GM19240 (cell line): ENCODE measurements around the gene GPC3.
"Not testable (repeated sequence)": the region's sequence is repeated elsewhere in the genome, so short reads cannot be mapped to it uniquely, and the experiment has no call there.

Experiments
- DNase-seq: peaks from one replicate; pipeline ENCODE4 v3.0.0; 2011; ENCODE audit warnings: low spot score; ENCODE audit not compliant: insufficient read length

GPC3 gene

DNA sequence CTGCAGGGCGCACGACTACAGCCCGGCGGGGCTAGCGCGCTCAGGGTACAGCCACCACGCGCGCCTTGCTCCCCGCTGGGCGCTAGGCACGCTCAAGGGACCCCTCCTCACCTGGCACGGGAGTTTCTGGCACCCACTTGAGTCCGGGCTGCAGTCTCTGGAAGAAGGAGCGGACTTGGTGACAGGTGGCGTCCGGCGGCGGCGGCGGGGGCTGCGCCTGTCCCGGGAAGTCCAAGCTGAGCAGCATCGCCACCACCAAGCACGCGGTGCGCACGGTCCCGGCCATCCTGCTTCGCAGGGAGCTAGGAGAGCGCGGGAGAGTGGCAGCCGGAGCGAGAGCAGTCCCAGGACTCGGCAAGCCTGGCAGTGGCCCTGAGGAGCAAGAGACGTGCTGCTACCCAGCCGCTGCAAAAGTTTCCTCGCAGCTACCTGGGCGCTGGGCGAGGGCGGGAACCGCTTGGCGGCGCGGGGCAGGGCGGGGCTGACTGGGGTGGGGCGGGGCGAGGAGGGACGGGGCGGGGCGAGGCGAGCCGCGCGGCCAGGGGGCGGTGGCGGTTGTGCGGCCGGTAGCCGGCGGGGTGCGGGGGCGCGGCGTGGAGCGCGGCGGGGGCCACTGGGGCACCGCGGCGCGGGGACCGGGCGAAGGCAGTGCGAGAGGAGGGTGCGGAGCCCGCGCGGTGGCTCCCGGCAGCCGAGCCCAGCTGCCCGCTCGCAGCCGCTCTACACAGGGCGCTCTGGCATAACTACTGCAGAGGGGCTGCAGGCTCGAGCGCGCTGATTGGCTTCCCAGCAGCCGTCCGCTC is at the start of gene GPC3:
Gene GPC3 (minus strand): TSS at position 431 of the 803 bp plus-strand sequence.
- no peak for DNase-seq

- DNase-seq = no peak
Measured at GRCh38 chrX:134032441-134032840, 47.0 kb upstream of the GPC3 start.

GRCh38 chrX:134026565-134027311 is 41.3 kb upstream of the GPC3 start:
- no peak for DNase-seq

- DNase-seq = no peak
Measured at GRCh38 chrX:134025986-134026545, 40.7 kb upstream of the GPC3 start.

GRCh38 chrX:134024686-134025377 is 39.4 kb upstream of the GPC3 start:
- no peak for DNase-seq

DNA sequence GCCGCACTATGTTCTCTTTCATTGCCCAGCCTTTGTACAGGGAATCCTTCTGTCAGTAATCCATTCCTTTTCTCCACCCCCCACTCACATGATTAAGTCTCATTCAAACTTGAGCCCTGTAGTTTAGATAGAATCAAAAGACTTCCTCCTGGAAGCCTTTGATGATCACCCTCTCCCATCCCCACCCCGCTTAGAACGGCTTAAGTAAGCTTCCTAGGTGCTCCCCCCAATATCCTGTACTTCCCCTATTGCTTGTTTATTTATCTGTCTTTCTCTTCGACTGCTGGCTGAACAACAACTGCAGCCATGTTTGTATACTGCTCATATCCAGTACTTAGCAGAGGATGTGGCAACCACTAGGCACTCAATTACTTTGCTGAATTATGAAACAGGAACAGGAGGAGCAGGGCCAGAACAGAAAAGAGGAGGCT is 38.5 kb upstream of the GPC3 start:
- DNase-seq = no peak

DNA sequence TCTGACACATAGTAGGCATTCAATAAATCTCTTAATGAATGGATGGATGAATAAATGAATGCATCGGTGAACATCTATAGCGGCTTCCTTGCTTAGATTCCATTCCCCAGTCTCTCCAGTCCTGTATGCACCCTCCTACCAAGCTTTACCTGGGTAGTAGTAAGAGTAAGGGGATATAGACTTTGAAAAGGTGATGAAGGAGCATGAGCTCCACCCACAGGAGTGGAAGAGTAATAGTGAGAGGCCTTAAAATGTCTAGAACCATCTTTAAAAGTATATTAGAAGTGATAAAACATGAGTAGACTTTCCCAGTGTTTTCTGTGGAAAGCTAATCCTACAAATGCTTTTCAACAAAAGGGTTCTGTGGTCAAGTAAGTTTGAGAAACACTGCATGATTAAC is 35.5 kb upstream of the GPC3 start:
- no peak for DNase-seq

DNA sequence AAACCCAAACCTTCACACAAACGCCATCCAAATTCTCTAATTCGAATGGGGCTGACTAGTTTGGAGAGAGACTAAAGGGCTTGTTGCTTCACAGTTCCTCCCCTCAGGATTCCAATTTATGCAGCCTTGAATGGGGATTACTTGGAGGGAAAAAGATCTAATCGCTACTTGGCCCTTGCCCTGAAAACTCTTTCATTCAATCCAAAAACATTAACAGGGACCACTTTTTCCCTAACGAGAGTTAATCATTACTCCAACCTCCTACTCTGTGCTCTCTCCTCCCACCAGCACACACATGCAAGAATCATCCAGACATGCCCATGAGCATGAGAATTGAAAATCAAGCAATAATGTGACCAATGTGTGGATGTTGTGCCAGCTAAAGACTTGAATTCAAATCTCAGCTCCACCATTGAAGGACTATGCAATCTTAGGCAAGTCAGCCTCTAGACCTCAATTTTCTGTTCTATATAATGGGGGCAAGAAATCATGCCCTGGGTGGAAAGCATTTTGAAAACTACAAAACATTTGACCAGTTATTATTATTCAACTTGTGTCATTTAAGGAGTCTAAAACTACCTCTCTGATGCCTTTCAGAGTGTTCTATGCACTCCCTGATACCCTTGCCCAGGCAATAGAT is 34.3 kb upstream of the GPC3 start:
- DNase-seq = no peak

GRCh38 chrX:134016309-134016708 is 30.9 kb upstream of the GPC3 start:
- DNase-seq = not testable (repeated sequence)

GRCh38 chrX:134015510-134015909 is 30.1 kb upstream of the GPC3 start:
- not testable (repeated sequence) for DNase-seq

DNA sequence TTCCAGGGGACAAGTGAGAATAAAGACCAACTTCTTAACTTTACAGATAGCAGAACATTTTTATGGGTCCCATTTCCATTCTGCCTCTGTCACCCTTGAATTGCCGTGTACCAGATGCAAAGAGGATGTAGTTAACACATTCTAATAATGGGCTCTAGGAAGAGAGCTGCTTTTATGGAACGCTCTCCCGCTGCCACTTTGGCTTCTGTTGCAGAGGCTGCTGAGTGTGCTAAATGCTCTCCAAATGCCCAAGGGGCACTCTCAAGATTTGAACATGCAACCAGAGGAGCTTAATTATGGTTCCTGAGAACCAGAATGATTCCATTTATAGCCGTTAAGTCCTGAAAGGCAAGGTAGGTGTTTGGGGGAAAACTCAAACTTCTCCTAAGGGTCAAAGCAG is 28.1 kb upstream of the GPC3 start:
- DNase-seq = no peak

DNA sequence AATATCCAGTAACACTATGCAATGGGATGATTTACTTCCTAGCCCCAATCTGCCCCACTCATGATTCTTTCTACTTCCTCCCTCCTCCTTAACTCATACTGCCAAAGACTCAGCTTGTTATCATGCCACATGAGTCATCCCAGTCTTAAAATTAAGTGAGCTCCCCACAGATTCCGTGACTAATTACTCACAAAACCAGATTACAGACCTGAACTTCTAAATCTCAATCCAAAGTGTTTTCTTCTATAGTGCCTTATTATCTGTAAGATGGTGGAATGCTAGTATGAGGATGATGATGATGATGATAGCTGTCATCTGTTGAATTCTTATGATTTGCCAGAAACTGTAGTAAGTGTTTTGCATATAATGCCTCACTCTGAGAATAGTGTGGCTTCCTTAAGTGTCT is 27.7 kb upstream of the GPC3 start:
- DNase-seq = no peak

DNA sequence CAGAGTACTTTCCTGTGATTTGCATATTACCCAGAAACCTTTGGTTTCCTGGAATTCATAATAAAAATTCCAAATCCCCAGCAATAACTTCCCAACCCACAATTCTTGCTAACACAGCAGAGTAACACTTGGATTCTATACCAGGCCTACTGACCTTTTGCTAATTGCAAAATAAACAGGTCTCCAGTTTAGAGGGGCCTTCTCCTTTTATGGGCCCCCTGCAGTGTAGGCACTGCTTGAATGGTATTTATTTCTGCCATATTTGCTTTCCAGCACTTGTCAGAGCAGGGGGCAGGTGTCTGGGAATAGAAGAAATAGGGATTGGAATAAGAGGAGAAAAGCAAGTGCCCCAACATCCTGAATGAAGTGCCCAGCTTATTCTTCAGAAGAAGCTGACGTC is 25.3 kb upstream of the GPC3 start:
- no peak for DNase-seq

- DNase-seq = no peak
Measured at GRCh38 chrX:134007716-134008115, 22.3 kb upstream of the GPC3 start.

DNA sequence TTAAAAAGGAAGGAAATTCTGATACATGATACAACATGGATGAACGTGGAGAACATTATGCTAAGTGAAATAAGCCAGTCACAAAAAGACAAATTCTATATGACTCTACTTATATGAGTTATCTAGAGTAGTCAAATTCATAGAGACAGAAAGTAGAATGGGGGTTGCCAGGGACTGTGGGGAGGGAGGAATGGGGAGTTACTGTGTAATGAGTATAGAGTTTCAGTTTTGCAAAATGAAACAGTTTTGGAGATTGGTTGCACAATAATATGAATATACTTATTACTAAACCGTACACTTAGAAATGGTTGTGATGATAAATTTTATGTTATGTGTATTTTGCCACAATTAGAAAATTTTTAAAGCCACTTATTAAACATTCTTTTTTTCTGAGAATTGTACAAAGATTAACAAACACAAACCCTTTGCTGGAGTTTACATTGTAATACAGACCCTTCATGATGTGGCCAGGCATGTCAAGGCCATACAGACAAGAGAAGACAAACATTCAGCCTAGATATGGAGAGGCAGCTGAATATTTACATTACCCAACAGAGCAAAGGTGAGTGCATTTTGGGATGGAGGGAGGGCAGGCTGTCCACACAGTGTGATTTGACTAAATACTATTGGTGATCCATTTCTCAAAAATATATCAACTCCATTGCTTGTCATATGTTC is 21.2 kb upstream of the GPC3 start:
- DNase-seq = no peak

DNA sequence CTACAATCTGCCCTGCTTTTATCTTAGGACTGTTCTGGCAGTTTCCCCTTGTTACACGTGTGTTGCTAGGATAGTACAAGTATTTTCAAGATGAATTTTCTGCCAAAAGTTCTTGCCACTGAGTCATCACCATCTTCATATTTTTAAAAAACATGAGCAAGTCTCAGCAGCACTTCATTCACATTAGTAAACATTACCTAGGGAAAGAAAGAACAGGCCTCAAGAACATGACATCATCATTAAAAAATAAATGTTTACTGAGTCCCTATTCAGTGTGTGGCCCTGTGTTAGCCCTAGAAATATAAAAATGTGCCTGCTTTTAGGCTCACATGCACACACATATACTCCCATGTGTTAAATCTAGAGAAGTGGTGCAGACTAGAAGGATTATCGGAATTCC is 18.7 kb upstream of the GPC3 start:
- no peak for DNase-seq

DNA sequence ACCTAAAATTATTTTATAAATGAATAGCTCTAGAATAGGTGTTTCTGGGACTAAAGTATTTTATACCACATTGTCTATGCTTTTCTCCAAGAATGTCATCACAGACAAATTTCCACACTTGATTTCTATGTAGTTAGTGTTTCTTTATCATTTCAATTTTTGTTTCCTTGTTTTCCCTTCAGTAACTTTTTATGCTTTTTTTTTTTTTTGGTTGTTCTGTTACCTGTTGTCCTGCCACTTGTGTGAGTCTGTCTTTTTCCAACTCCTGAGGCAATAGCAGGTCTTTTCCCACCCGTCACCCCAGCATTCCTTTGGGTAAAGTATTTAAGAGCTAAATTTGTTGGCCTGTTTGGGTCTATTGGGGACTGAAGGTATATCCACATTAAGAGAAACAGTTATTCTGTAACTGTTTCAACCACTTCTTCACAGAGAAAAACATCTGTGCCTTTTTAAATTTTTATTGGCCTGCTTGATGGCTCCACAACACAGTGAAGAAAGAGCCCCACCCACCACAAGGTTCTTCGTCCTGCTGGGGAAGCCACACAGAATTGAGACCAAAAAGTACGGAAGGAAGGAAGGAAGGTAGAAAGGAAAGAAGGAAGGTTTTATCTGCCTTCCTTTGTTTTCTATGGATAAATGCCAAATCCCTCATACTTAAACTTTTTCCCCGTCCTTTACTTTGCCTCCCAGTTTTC is 17.7 kb upstream of the GPC3 start:
- no peak for DNase-seq

- no peak for DNase-seq
Measured at GRCh38 chrX:134000260-134001245, 15.2 kb upstream of the GPC3 start.
